HUES48 (cell line): Measurements from ENCODE around the gene STIM1.
A peak's percentile ranks its signal among the peaks of the same experiment; 100 is the strongest.

Source experiments
- H3K27ac ChIP-seq: one replicate; pipeline ENCODE4 v1.7.0; 2013; ENCODE audit warnings: low read depth, low read length, inconsistent platforms
- H3K27me3 ChIP-seq: 2 replicates; pipeline ENCODE4 v1.6.1; 2013; ENCODE audit warnings: mild to moderate bottlenecking, low read length; ENCODE audit not compliant: control insufficient read depth, insufficient read depth
- H3K36me3 ChIP-seq: 2 replicates; pipeline ENCODE4 v1.6.1; 2013; ENCODE audit warnings: low read length; ENCODE audit not compliant: control insufficient read depth, insufficient read depth
- H3K4me1 ChIP-seq: 2 replicates; pipeline ENCODE4 v1.6.1; 2013; ENCODE audit warnings: mild to moderate bottlenecking, low read length; ENCODE audit not compliant: control insufficient read depth, insufficient read depth
- H3K4me3 ChIP-seq: 2 replicates; pipeline ENCODE4 v1.5.1; 2013; ENCODE audit warnings: mild to moderate bottlenecking, low read depth, low read length
- H3K9ac ChIP-seq: 2 replicates; pipeline ENCODE4 v1.6.1; 2013; ENCODE audit warnings: mild to moderate bottlenecking, low read depth, low read length, moderate library complexity
- H3K9me3 ChIP-seq: 2 replicates; pipeline ENCODE4 v1.6.1; 2013; ENCODE audit warnings: low read length; ENCODE audit not compliant: control insufficient read depth, insufficient read depth

STIM1 gene

DNA sequence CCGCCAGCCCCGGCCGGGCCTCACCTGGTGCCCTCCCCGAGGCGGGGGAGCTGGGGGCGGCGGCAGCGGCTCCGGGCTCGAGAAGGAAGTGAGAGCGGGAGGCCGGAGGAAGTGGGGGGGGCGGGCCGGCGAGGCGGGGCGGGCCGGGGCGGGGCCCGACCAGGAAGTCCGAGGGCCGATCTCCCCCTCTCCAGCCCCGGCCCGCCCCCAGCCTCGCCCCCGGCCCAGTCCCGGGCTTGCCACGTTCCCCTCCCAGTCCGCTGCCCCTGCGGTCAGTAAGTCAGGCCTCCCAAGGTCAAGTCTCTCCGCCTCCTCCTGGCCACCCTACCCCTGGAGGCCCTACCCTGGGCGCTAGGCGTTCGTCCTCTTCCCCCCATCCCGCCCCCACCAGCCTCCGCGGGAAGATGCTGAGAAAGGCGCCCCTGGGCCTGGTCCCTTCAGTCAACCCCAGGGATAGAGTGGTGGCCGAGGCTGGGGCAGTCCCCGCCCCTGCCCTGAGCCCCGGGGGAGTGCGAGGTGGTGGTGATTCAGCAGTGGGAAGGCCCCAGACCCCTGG is 14.5 kb upstream of the STIM1 start, which contains the start of gene RHOG:
RHOG (minus strand) TSS at position 90 of the 556 bp plus-strand sequence. CDS start 12,821 bp downstream, outside the sequence.
- Histone ChIP-seq H3K9ac (peak within 1 kb of the TSS; percentile 13; the same call in 1 of the 2 replicates), H3K27ac (peak within 1 kb of the TSS; percentile 69), H3K9me3 (no peaks in the 10 kb centered on the region), H3K36me3 (no peaks in the 10 kb centered on the region), H3K4me3 (peak within 1 kb of the TSS; percentile 88), H3K27me3 (no peaks in the 10 kb centered on the region), H3K4me1 (peaks cover 17% of the 10 kb centered on the region)

DNA sequence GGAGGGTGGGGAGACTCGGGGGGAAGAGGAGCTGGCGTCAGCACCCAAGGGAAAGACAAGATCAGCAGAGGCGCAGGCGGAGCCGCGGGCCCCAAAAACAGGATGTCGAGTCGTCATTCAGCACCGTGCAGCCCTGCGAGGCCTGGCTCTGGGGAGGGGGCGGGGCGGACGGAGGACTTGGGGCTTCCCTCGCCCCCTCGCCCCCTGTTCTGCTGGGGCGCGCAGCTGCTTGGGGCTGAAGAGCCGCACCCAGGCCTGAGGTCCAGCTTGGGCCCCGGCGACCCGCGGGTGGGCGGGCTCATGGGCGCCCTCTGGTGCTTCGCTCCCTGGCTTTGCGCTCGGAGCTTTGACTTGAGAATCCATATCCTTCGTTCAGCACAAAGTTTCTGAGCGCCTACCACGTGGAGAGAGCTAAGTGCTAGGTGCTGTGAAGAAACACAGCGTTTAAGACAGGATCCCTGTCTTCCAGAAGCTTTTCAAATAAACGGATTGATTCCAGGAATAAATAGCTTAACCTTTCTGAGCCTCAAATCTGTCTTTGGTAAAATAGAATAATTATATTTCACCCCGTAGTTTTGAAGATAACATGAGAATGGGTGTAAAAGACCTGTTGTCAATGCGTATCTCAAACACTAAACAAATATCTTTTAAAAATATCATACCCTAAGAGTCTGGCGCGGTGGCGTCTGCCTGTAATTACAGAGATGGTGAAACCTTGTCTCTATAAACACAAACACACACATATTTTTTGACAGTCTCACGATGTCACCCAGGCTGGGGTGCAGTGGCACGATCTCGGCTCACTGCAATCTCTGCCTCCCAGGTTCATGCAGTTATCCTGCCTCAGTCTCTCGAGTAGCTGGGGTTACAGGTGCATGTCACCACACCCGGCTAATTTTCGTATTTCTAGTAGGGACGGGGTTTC is 13.8 kb upstream of the STIM1 start:
- H3K27ac ChIP-seq = peak overlapping the region; percentile 69
- H3K4me1 ChIP-seq = peaks cover 17% of the 10 kb centered on the region
- H3K9ac ChIP-seq = no peak overlapping the region; the same call in 1 of the 2 replicates
- H3K36me3 ChIP-seq = no peaks in the 10 kb centered on the region
- H3K27me3 ChIP-seq = no peaks in the 10 kb centered on the region
- peak overlapping the region; percentile 61 for H3K4me3 ChIP-seq
- H3K9me3 ChIP-seq = no peaks in the 10 kb centered on the region

DNA sequence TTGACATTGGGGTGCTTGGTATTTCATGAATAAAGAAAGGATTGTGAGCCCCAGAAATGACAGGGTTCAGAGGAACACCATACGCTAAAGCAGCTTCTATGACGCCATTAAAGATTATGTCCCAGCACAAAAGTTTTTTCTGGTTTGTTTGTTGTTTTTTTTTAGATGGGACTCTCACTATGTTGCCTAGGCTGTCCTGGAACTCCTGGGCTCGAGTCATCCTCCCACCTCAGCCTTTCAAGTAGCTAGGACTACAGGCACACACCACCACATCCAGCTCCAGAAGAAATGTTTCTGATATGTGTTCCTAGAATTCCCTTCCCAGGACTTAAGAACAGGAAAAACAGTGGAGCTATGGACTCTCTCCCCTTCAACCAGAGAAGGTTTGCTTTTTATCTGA is 12.1 kb upstream of the STIM1 start:
- peaks cover 11% of the 10 kb centered on the region for H3K4me1 ChIP-seq
- H3K9ac ChIP-seq = no peak overlapping the region
- H3K4me3 ChIP-seq = no peak overlapping the region
- H3K27me3 ChIP-seq = no peaks in the 10 kb centered on the region
- H3K36me3 ChIP-seq = no peaks in the 10 kb centered on the region
- H3K9me3 ChIP-seq = no peaks in the 10 kb centered on the region
- H3K27ac ChIP-seq = no peak overlapping the region

DNA sequence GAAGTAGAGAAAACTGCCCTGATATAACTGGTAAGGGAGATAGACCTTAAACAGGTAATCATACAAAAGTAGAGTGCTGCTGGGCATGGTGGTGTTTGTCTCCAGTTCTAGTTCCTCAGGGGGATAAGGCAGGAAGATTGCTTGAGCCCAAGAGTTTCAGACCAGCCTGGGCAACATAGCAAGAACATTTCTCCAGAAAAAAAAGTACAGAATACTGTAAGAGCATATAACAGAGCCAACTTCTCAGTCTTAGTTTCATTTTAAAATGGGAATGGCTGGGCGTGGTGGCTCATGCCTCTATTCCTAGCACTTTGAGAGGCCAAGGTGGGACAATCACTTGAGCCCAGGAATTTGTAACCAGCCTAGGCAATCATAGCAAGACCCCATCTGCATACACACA is 10.2 kb upstream of the STIM1 start:
- Histone ChIP-seq H3K4me3 (no peak overlapping the region), H3K27ac (no peak overlapping the region), H3K9me3 (no peaks in the 10 kb centered on the region), H3K27me3 (no peaks in the 10 kb centered on the region), H3K36me3 (no peaks in the 10 kb centered on the region), H3K4me1 (peaks cover 6% of the 10 kb centered on the region; the same call in 1 of the 2 replicates), H3K9ac (no peak overlapping the region)

DNA sequence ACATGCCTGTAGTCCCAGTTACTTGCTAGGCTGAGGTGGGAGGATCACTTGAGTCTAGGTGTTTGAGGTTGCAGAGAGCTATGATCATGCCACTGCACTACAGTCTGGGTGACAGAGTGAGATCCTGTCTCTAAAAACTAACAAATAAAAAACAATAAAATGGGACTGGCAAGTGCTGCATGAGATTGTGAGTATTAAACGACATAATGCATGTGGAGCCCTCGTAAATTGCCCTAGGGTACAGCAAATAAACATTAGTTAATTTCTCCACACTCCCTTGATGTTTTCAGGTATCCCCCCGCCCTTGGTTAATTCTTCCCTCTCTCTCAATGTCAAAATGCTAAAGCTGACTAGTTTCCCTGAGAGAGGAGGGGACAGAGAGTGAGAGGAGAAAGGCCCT is 9.8 kb upstream of the STIM1 start:
- H3K27me3 ChIP-seq = no peaks in the 10 kb centered on the region
- H3K9me3 ChIP-seq = no peaks in the 10 kb centered on the region
- H3K4me1 ChIP-seq = peaks cover 6% of the 10 kb centered on the region; the same call in 1 of the 2 replicates
- H3K4me3 ChIP-seq = no peak overlapping the region
- no peak overlapping the region for H3K27ac ChIP-seq
- H3K9ac ChIP-seq = no peak overlapping the region
- no peaks in the 10 kb centered on the region for H3K36me3 ChIP-seq

DNA sequence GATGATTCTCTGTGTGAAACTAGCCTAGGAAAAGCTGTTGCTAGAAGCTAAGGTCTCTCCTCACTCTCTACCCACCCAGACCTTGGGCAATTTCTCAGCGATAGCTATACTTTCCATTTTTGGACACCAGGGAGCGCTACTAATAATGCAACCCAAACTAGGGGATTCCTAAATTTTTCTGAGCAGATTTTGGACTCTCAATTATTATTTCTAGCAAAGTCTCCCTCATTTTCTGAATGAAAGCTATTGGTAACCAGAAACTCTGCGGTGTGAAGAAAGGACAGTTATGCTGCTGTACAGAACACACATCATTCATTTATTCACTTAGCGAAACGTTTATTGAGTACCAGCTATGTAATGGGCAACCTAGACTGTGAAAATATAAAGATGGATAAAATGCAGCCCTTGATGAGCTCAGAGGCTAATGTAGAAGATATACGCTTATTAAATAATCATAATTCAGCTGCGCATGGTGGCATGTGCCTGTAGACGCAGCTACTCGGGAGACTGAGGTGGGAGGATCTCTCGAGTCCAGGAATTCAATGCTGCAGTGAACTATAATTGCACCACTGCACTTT is 6.1 kb upstream of the STIM1 start:
- H3K27ac ChIP-seq = no peak overlapping the region
- H3K27me3 ChIP-seq = no peaks in the 10 kb centered on the region
- H3K4me3 ChIP-seq = no peak overlapping the region
- H3K9ac ChIP-seq = no peak overlapping the region
- H3K9me3 ChIP-seq = no peaks in the 10 kb centered on the region
- H3K36me3 ChIP-seq = no peaks in the 10 kb centered on the region
- peaks cover 6% of the 10 kb centered on the region for H3K4me1 ChIP-seq

DNA sequence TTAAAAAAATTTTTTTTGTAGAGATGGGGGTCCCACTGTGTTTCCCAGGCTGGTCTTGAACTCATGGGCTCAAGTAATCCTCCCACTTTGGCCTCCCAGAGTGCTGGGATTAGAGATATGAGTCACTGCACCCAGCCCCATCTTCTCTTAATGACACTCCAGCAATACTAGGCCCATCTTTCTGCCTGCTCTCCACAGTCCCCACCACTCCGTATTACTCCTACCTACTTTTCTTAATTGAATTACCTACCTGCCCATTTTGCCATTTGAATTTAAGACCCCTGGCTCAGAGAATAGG is 2.0 kb upstream of the STIM1 start:
- peaks cover 18% of the 10 kb centered on the region for H3K27me3 ChIP-seq
- no peak overlapping the region for H3K27ac ChIP-seq
- H3K4me3 ChIP-seq = no peak overlapping the region
- H3K4me1 ChIP-seq = peaks cover 14% of the 10 kb centered on the region
- H3K36me3 ChIP-seq = no peaks in the 10 kb centered on the region
- H3K9me3 ChIP-seq = no peaks in the 10 kb centered on the region
- H3K9ac ChIP-seq = no peak overlapping the region

DNA sequence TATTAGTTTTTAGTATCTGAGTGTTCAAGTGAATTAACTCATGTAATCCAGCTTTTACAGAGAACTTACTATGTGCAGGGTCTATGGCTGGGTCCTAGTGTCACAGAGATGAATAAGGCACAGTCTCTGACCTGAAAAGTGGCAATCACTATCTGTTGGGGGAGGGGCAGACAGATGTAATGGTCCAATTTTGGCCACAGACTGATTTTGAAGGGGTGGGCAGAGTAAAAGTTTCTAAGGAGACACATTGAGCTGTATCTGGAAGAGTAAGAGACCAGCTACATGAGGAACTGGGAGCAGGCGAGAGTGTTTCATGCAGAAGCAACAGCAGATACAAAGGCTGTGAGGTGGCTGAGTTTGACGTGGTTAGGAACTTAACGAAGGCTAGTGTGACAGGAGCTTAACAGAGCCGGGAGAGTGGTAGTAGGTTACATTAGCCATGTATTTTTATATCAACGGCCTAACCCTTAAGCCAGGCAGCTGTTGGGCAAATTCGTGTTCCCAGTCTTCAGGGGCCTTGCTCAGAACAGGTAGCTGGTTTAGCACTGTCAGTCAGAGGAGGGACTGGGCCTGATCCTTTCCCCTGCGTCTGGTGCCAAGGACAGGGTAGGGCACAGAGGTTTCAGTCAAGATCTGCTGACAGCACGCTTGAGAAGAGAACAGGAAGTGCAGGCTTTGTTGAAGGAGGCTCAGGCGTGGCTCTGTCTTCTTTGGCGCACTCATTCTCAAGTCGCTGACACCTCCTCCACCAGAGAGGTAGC is 1.4 kb upstream of the STIM1 start:
- H3K4me3 ChIP-seq = peak overlapping the region; percentile 86; the same call in 1 of the 2 replicates
- H3K27me3 ChIP-seq = peaks cover 18% of the 10 kb centered on the region
- no peaks in the 10 kb centered on the region for H3K36me3 ChIP-seq
- no peak overlapping the region for H3K9ac ChIP-seq
- no peak overlapping the region for H3K27ac ChIP-seq
- H3K9me3 ChIP-seq = no peaks in the 10 kb centered on the region
- H3K4me1 ChIP-seq = peaks cover 14% of the 10 kb centered on the region

DNA sequence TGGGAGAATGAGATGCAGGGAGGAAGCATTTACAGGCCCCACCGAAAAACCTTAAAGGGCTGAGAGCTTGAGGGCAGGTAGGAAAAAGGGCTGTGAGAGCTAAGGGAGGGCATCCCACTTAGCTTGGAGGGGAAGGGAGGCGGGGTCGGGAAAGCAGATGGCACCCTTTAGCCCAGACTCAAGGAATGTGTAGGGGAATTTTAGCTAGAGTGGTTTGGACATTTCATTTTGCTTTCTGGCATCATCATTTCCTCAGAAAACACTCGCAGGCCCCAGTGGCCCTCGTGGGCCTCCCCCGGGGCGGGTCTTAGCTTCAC is 846 bp upstream of the STIM1 start:
- peak overlapping the region; percentile 86; the same call in 1 of the 2 replicates for H3K4me3 ChIP-seq
- peaks cover 18% of the 10 kb centered on the region for H3K27me3 ChIP-seq
- no peak overlapping the region for H3K9ac ChIP-seq
- H3K27ac ChIP-seq = no peak overlapping the region
- no peaks in the 10 kb centered on the region for H3K9me3 ChIP-seq
- H3K36me3 ChIP-seq = no peaks in the 10 kb centered on the region
- peaks cover 18% of the 10 kb centered on the region for H3K4me1 ChIP-seq

DNA sequence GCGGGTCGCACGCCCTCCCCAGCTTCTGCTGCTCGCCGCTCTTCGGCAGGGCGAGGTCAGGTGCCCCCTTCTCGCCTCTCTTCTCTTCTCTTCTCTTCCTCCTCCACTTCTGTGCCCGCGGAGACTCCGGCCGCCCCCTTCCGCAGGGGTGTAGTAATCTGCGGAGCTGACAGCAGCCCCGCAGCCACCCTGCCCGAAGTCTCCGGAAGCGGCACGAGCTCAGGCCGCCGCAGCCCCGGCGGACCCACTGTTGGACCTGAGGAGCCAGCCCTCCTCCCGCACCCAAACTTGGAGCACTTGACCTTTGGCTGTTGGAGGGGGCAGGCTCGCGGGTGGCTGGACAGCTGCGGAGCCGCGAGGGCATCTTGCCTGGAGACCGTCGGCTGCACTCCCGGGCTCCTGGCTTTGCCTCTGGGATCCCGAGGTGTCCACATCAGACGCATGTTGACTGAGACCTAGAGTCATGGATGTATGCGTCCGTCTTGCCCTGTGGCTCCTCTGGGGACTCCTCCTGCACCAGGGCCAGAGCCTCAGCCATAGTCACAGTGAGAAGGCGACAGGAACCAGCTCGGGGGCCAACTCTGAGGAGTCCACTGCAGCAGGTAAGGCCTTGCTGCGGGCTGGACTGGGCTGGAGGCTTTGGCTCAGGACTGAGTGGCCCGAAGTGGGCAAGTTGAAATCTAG is 486 bp downstream of the STIM1 start:
- Histone ChIP-seq H3K9me3 (no peaks in the 10 kb centered on the region), H3K9ac (no peak overlapping the region), H3K4me1 (peaks cover 18% of the 10 kb centered on the region), H3K27ac (no peak overlapping the region), H3K4me3 (peak overlapping the region; percentile 86), H3K36me3 (no peaks in the 10 kb centered on the region), H3K27me3 (peaks cover 18% of the 10 kb centered on the region)
